CD4-positive, alpha-beta T cell treated with Interleukin-4 for 4 hours (primary cell): ENCODE measurements around the gene AFAP1.

ENCODE experiments used
- DNase-seq: peaks from one replicate; pipeline ENCODE4 v3.0.0-alpha.2; 2020

The AFAP1 gene

GRCh38 chr4:7863911-7864681 is 75.6 kb downstream of the AFAP1 start:
- DNase-seq: peak; percentile 14

GRCh38 chr4:7862561-7863192 is 77.0 kb downstream of the AFAP1 start:
- no peak for DNase-seq

GRCh38 chr4:7861440-7861881 is 78.2 kb downstream of the AFAP1 start:
- no peak for DNase-seq

- DNase-seq: no peak
Measured at GRCh38 chr4:7860600-7861163, 79.0 kb downstream of the AFAP1 start.

- no peak for DNase-seq
Measured at GRCh38 chr4:7859326-7859725, 80.3 kb downstream of the AFAP1 start.

- DNase-seq: no peak
Measured at GRCh38 chr4:7858498-7858897, 81.2 kb downstream of the AFAP1 start.

- no peak for DNase-seq
Measured at GRCh38 chr4:7857993-7858392, 81.7 kb downstream of the AFAP1 start.

- peak; percentile 22 for DNase-seq
Measured at GRCh38 chr4:7857238-7857701, 82.4 kb downstream of the AFAP1 start.

GRCh38 chr4:7855731-7856130 is 83.9 kb downstream of the AFAP1 start:
- DNase-seq: no peak

GRCh38 chr4:7854697-7855370 is 84.8 kb downstream of the AFAP1 start:
- DNase-seq: peak; percentile 95

- DNase-seq: no peak
Measured at GRCh38 chr4:7854216-7854615, 85.4 kb downstream of the AFAP1 start.

GRCh38 chr4:7853271-7853670 is 86.4 kb downstream of the AFAP1 start:
- no peak for DNase-seq

GRCh38 chr4:7852568-7853185 is 87.0 kb downstream of the AFAP1 start:
- peak; percentile 45 for DNase-seq

- DNase-seq: no peak
Measured at GRCh38 chr4:7850489-7850888, 89.2 kb downstream of the AFAP1 start.

- no peak for DNase-seq
Measured at GRCh38 chr4:7847206-7847605, 92.5 kb downstream of the AFAP1 start.

- no peak for DNase-seq
Measured at GRCh38 chr4:7845493-7846128, 94.0 kb downstream of the AFAP1 start.

- DNase-seq: no peak
Measured at GRCh38 chr4:7844594-7844991, 95.1 kb downstream of the AFAP1 start.

- peak; percentile 71 for DNase-seq
Measured at GRCh38 chr4:7843831-7844593, 95.6 kb downstream of the AFAP1 start.

GRCh38 chr4:7842384-7843279 is 97.0 kb downstream of the AFAP1 start:
- DNase-seq: no peak

GRCh38 chr4:7841894-7842293 is 97.8 kb downstream of the AFAP1 start:
- DNase-seq: no peak

GRCh38 chr4:7841071-7841470 is 98.6 kb downstream of the AFAP1 start:
- DNase-seq: no peak
